ENCODE results near the gene SPAST.
"Not testable (repeated sequence)": the region's sequence is repeated elsewhere in the genome, so short reads cannot be mapped to it uniquely, and the experiment has no call there.

SPAST gene

GRCh38 chr2:32128636-32129035, 65.3 kb downstream of the SPAST start:
- no peak for DNase-seq

- no peak for DNase-seq
Measured at GRCh38 chr2:32129086-32129485, 65.7 kb downstream of the SPAST start.

GRCh38 chr2:32135409-32135808, 72.1 kb downstream of the SPAST start:
- no peak for DNase-seq

- no peak for DNase-seq
Measured at GRCh38 chr2:32136097-32136496, 72.7 kb downstream of the SPAST start.

- not testable (repeated sequence) for DNase-seq
Measured at GRCh38 chr2:32151544-32151943, 88.2 kb downstream of the SPAST start.

- DNase-seq: no peak
Measured at GRCh38 chr2:32159678-32160077, 96.3 kb downstream of the SPAST start.

GRCh38 chr2:32161296-32161695, 97.9 kb downstream of the SPAST start:
- DNase-seq: no peak

- not testable (repeated sequence) for DNase-seq
Measured at GRCh38 chr2:32164254-32164653, 100.9 kb downstream of the SPAST start.

GRCh38 chr2:32165027-32165347, 101.6 kb downstream of the SPAST start:
- not testable (repeated sequence) for DNase-seq

GRCh38 chr2:32166115-32166574, 102.8 kb downstream of the SPAST start:
- no peak for DNase-seq

GRCh38 chr2:32168513-32168912, 105.2 kb downstream of the SPAST start:
- no peak for DNase-seq

- no peak for DNase-seq
Measured at GRCh38 chr2:32172870-32173269, 109.5 kb downstream of the SPAST start.

- DNase-seq: no peak
Measured at GRCh38 chr2:32182667-32183066, 119.3 kb downstream of the SPAST start.

GRCh38 chr2:32189011-32189410, 125.7 kb downstream of the SPAST start:
- DNase-seq: no peak

GRCh38 chr2:32192418-32192817, 129.1 kb downstream of the SPAST start:
- DNase-seq: no peak

GRCh38 chr2:32200814-32201213, 137.5 kb downstream of the SPAST start:
- no peak for DNase-seq

GRCh38 chr2:32203428-32203827, 140.1 kb downstream of the SPAST start:
- not testable (repeated sequence) for DNase-seq

All from activated CD8-positive, alpha-beta memory T cell treated with anti-CD3 and anti-CD28 coated beads, Interleukin-2, amount 50 U/mL, for 4 hours (primary cell).